Measurements from ENCODE around the gene ZBTB8OS.

The ZBTB8OS gene

DNA sequence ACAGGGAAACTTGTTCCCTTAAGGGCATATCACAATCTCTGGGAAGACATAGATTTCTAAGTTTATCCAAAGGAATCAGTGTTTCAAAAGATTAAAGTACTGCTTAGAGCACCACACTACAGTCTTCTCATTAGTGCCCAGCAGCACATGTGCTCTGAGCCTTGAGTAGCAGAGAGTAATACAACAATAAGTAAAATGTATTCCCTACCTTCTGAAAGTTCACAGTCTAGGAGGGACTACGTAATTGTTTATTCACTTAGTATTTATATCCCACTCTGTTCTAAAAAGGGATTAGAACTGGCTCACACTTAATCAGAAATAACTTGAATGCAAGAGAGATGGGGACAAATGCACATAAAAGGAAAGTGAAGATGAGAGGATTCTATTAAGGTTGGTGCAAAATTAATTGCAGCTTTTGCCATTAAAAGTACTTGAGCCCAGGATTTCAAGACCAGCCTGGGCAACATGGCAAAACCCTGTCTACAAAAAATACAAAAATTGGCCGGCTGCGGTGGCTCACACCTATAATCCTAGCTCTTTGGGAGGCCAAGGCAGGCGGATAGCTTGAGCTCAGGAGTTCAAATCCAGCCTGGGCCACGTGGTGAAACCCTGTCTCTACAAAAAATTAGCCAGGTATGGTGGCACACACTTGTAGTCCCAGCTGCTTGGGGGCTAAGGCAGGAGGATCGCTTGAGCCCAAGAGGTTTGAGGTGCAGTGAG, 43.3 kb upstream of the ZBTB8OS start:
- no peak overlapping the region for H2AFZ ChIP-seq (ENCODE audit: low read depth, low read length)
- no peaks in the 10 kb centered on the region for H3K36me3 ChIP-seq (replicated peaks; ENCODE audit: low read depth, low read length)
- no peaks in the 10 kb centered on the region for H3K79me2 ChIP-seq (ENCODE audit: low read length)
- H3K4me1 ChIP-seq (ENCODE audit: low read length): no peaks in the 10 kb centered on the region
- H3K4me2 ChIP-seq (ENCODE audit: low read length): no peak overlapping the region
- H3K9ac ChIP-seq (ENCODE audit: low read length): no peak overlapping the region
- no peaks in the 10 kb centered on the region for H4K20me1 ChIP-seq (ENCODE audit: insufficient read depth, low read length)
- H3K27me3 ChIP-seq (ENCODE audit: low read depth, low read length): no peaks in the 10 kb centered on the region
- TF ChIP-seq, protein P1, sequence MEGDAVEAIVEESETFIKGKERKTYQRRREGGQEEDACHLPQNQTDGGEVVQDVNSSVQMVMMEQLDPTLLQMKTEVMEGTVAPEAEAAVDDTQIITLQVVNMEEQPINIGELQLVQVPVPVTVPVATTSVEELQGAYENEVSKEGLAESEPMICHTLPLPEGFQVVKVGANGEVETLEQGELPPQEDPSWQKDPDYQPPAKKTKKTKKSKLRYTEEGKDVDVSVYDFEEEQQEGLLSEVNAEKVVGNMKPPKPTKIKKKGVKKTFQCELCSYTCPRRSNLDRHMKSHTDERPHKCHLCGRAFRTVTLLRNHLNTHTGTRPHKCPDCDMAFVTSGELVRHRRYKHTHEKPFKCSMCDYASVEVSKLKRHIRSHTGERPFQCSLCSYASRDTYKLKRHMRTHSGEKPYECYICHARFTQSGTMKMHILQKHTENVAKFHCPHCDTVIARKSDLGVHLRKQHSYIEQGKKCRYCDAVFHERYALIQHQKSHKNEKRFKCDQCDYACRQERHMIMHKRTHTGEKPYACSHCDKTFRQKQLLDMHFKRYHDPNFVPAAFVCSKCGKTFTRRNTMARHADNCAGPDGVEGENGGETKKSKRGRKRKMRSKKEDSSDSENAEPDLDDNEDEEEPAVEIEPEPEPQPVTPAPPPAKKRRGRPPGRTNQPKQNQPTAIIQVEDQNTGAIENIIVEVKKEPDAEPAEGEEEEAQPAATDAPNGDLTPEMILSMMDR (IDR thresholded peaks at IDR 0.05; ENCODE audit: low read depth, low read length): no peak
- no peak for TF ChIP-seq EZH2phosphoT487 (IDR thresholded peaks at IDR 0.05; ENCODE audit: low read depth)
- no peaks in the 10 kb centered on the region for H3K9me3 ChIP-seq (ENCODE audit: insufficient read depth, low read length)
- no peak overlapping the region for H3K4me3 ChIP-seq (ENCODE audit: low read length)
- H3K27ac ChIP-seq (ENCODE audit: low read length): no peak overlapping the region

DNA sequence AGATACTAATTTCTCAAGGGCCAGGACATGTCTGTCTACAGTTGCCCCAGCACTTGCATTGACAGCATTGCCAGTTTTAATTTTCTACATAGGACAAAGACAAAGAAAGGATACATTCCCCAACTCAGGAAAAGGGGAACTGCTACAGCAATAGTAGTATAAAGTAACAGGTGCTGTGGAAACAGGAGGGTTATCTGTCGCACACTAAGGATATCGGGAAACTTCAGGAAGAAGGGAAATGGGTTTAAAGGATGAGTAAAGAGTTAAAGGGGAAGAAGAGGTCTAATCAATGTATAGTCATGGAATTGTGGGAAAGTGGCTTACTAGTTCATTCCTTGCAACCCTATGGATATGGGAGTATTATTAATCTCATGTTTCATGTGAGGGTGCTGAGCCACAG, 36.0 kb upstream of the ZBTB8OS start:
- Histone ChIP-seq H3K4me2 (ENCODE audit: low read length) (no peak overlapping the region), H3K79me2 (ENCODE audit: low read length) (no peaks in the 10 kb centered on the region), H2AFZ (ENCODE audit: low read depth, low read length) (no peak overlapping the region), H3K27me3 (ENCODE audit: low read depth, low read length) (no peaks in the 10 kb centered on the region), H3K9ac (ENCODE audit: low read length) (no peak overlapping the region), H3K27ac (ENCODE audit: low read length) (no peak overlapping the region), H3K4me3 (ENCODE audit: low read length) (no peak overlapping the region), H4K20me1 (ENCODE audit: insufficient read depth, low read length) (no peaks in the 10 kb centered on the region), H3K36me3 (replicated peaks; ENCODE audit: low read depth, low read length) (peaks cover 24% of the 10 kb centered on the region), H3K9me3 (ENCODE audit: insufficient read depth, low read length) (no peaks in the 10 kb centered on the region), H3K4me1 (ENCODE audit: low read length) (no peaks in the 10 kb centered on the region)
- TF ChIP-seq, protein P1 (IDR thresholded peaks at IDR 0.05; ENCODE audit: low read depth, low read length): no peak
- no peak for TF ChIP-seq EZH2phosphoT487 (IDR thresholded peaks at IDR 0.05; ENCODE audit: low read depth)

DNA sequence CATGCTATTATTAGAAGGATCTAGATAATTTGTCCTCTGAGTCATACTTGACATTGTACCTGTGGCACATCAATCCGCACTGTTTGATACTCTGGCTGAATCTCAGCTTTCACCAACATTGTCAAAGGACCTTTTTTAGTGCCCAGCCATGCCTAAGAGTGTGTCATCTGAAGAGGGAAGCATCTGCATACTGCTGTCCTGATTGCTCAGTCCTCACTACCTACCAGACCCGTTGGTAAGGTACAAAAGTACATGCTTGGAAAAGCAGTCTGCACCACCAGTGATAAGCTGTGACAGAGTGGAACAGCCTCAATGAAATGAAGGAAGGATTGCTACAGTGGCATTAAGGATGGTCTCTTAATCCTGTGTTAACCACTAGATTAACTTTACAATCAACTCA, 35.1 kb upstream of the ZBTB8OS start:
- no peaks in the 10 kb centered on the region for H3K27me3 ChIP-seq (ENCODE audit: low read depth, low read length)
- no peak overlapping the region for H3K4me2 ChIP-seq (ENCODE audit: low read length)
- H2AFZ ChIP-seq (ENCODE audit: low read depth, low read length): no peak overlapping the region
- H3K4me1 ChIP-seq (ENCODE audit: low read length): no peaks in the 10 kb centered on the region
- no peak overlapping the region for H3K9ac ChIP-seq (ENCODE audit: low read length)
- H3K79me2 ChIP-seq (ENCODE audit: low read length): no peaks in the 10 kb centered on the region
- H3K9me3 ChIP-seq (ENCODE audit: insufficient read depth, low read length): no peaks in the 10 kb centered on the region
- peaks cover 33% of the 10 kb centered on the region for H3K36me3 ChIP-seq (replicated peaks; ENCODE audit: low read depth, low read length)
- no peak overlapping the region for H3K4me3 ChIP-seq (ENCODE audit: low read length)
- TF ChIP-seq, protein P1 (IDR thresholded peaks at IDR 0.05; ENCODE audit: low read depth, low read length): no peak
- TF ChIP-seq EZH2phosphoT487 (IDR thresholded peaks at IDR 0.05; ENCODE audit: low read depth): no peak
- no peak overlapping the region for H3K27ac ChIP-seq (ENCODE audit: low read length)
- no peaks in the 10 kb centered on the region for H4K20me1 ChIP-seq (ENCODE audit: insufficient read depth, low read length)

DNA sequence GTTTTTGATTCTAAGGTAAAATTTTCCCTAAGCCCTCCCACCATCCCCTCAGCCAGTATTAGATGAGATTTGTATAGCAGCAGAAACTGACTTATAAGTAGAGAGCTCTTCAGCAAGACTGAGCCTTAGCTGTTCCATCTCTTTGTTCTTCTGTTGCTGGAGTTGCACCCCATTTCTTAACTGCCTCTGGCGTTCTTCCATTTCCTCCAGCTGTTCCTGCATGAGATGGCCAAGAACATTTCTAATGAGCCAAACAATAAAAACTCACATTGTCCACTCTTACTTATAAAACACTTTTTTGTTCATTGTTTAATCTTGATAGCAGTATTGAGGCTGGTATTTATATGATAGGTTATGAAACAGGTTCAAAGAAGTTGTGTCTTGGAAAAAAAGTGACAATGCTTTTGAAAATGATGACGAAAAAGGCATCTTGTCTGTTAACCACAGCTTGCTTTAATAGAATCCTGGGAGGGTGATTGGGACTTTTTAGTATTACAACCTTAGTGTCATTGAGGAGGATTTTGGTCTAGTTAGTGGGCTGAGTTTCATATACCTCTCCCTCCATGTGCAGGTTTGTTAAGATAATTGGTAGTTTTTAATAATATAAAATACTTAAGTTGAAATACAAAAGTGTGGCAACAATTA, 33.9 kb upstream of the ZBTB8OS start:
- H3K36me3 ChIP-seq (replicated peaks; ENCODE audit: low read depth, low read length): peaks cover 34% of the 10 kb centered on the region
- no peaks in the 10 kb centered on the region for H4K20me1 ChIP-seq (ENCODE audit: insufficient read depth, low read length)
- no peak overlapping the region for H3K27ac ChIP-seq (ENCODE audit: low read length)
- H2AFZ ChIP-seq (ENCODE audit: low read depth, low read length): no peak overlapping the region
- no peaks in the 10 kb centered on the region for H3K4me1 ChIP-seq (ENCODE audit: low read length)
- H3K79me2 ChIP-seq (ENCODE audit: low read length): no peaks in the 10 kb centered on the region
- H3K9me3 ChIP-seq (ENCODE audit: insufficient read depth, low read length): no peaks in the 10 kb centered on the region
- no peak overlapping the region for H3K9ac ChIP-seq (ENCODE audit: low read length)
- no peaks in the 10 kb centered on the region for H3K27me3 ChIP-seq (ENCODE audit: low read depth, low read length)
- H3K4me2 ChIP-seq (ENCODE audit: low read length): no peak overlapping the region
- no peak overlapping the region for H3K4me3 ChIP-seq (ENCODE audit: low read length)
- no peak for TF ChIP-seq EZH2phosphoT487 (IDR thresholded peaks at IDR 0.05; ENCODE audit: low read depth)
- TF ChIP-seq, protein P1 (IDR thresholded peaks at IDR 0.05; ENCODE audit: low read depth, low read length): no peak

Measured in OCI-LY3 (cell line).